GM23338 (cell line): ENCODE measurements around the gene GPR158.

Experiments
- CREB1 ChIP-seq: fragments of 250-450 bp; sonication (Bioruptor Pico); IDR thresholded peaks from 2 replicates; pipeline ENCODE4 v1.5.0; 2020; ENCODE audit warnings: low read depth, mild to moderate bottlenecking, moderate library complexity
- EZH2 ChIP-seq: fragments of 200-600 bp; sonication (generic); IDR thresholded peaks from one replicate; pipeline ENCODE4 v1.8.0; 2017; ENCODE audit warnings: antibody characterized with exemption, mild to moderate bottlenecking, low read depth; ENCODE audit not compliant: unreplicated experiment
- JUNB ChIP-seq: IDR thresholded peaks from one replicate; pipeline ENCODE4 v1.6.1; 2016; ENCODE audit warnings: antibody characterized with exemption; ENCODE audit not compliant: unreplicated experiment
- NANOG ChIP-seq: IDR thresholded peaks from 2 replicates; pipeline ENCODE4 v1.6.1; 2016; ENCODE audit warnings: antibody characterized with exemption, borderline replicate concordance
- ZNF331 ChIP-seq: fragments of 250-450 bp; sonication (Bioruptor Pico); IDR thresholded peaks from 2 replicates; pipeline ENCODE4 v1.5.0; 2020; ENCODE audit warnings: low read depth, mild to moderate bottlenecking, moderate library complexity
- TF ChIP-seq, protein P1 (sequence below), 2 experiments: fragments of 200-600 bp in 1 of 2; sonication (generic) in 1 of 2; conservative IDR thresholded peaks; 2 replicates each; pipeline versions ENCODE4 v1.5.1 to v1.6.1; 2016 to 2017; ENCODE audit warnings: antibody characterized with exemption in 2 of 2, low read depth in 2 of 2, mild to moderate bottlenecking in 2 of 2, moderate library complexity in 1 of 2
- TF ChIP-seq, protein P2 (sequence below): IDR thresholded peaks from one replicate; pipeline ENCODE4 v1.6.1; 2018; ENCODE audit warnings: antibody characterized with exemption; ENCODE audit not compliant: unreplicated experiment

DNA sequence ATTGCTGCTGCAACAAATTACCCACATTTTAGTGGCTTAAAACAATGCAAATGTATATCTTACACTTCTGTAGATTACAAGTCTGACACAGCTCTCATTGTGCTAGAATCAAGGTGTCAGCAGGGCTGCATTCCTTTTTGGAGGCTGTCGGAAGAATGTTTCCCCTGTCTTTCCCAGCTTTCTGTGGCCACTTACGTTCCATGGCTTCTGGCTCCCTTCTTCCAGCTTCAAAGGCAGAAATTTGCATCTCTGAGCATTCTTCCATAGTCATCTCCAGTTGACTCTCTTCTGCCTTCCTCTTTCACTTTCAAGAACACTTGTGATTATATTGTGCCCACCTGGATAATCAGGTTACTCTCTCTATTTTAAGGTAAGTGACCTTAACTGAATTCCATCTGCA lies 125.3 kb downstream of the GPR158 start:
- TF ChIP-seq JUNB (no peak), EZH2 (no peak), CREB1 (no peak), ZNF331 (CRISPR knock-in tag) (no peak), NANOG (no peak)
- TF ChIP-seq, protein P1, sequence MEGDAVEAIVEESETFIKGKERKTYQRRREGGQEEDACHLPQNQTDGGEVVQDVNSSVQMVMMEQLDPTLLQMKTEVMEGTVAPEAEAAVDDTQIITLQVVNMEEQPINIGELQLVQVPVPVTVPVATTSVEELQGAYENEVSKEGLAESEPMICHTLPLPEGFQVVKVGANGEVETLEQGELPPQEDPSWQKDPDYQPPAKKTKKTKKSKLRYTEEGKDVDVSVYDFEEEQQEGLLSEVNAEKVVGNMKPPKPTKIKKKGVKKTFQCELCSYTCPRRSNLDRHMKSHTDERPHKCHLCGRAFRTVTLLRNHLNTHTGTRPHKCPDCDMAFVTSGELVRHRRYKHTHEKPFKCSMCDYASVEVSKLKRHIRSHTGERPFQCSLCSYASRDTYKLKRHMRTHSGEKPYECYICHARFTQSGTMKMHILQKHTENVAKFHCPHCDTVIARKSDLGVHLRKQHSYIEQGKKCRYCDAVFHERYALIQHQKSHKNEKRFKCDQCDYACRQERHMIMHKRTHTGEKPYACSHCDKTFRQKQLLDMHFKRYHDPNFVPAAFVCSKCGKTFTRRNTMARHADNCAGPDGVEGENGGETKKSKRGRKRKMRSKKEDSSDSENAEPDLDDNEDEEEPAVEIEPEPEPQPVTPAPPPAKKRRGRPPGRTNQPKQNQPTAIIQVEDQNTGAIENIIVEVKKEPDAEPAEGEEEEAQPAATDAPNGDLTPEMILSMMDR (conservative IDR thresholded peaks at IDR 0.05; ENCODE audit: low read depth in 2 of 2), result no peak
- TF ChIP-seq, protein P2, sequence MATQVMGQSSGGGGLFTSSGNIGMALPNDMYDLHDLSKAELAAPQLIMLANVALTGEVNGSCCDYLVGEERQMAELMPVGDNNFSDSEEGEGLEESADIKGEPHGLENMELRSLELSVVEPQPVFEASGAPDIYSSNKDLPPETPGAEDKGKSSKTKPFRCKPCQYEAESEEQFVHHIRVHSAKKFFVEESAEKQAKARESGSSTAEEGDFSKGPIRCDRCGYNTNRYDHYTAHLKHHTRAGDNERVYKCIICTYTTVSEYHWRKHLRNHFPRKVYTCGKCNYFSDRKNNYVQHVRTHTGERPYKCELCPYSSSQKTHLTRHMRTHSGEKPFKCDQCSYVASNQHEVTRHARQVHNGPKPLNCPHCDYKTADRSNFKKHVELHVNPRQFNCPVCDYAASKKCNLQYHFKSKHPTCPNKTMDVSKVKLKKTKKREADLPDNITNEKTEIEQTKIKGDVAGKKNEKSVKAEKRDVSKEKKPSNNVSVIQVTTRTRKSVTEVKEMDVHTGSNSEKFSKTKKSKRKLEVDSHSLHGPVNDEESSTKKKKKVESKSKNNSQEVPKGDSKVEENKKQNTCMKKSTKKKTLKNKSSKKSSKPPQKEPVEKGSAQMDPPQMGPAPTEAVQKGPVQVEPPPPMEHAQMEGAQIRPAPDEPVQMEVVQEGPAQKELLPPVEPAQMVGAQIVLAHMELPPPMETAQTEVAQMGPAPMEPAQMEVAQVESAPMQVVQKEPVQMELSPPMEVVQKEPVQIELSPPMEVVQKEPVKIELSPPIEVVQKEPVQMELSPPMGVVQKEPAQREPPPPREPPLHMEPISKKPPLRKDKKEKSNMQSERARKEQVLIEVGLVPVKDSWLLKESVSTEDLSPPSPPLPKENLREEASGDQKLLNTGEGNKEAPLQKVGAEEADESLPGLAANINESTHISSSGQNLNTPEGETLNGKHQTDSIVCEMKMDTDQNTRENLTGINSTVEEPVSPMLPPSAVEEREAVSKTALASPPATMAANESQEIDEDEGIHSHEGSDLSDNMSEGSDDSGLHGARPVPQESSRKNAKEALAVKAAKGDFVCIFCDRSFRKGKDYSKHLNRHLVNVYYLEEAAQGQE, result no peak
